ENCODE data around the gene SSH3.
A peak's percentile ranks its signal among the peaks of the same experiment; 100 is the strongest.

SSH3 gene

DNA sequence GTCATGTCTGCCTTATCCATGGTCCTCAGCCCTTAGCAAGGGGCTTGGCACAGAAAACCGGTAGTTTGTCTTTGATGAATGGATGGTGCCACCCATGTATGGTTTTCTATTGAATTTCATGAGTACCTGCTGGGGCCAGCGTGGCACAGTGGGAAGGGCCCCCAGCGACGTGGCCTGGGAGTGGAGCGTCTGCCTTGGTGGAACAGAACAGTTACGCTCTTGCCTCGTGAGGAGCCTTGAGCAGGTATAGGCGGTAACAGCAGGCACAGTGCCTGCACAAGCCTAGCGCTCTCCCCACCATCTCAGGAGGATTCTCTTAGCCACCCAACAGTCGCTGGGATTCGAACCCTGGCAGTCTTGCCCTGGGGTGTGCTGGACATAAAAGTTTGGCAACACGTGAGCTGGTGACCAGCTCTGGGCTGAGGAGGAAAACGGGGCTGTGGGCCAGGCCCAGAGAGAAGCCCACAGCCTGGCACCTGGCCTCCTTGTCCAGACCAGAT is 3.0 kb upstream of the SSH3 start:
- DNase-seq (ENCODE audit: low read depth) = no peak
- TF ChIP-seq CTCF (IDR thresholded peaks at IDR 0.05; ENCODE audit: low read length, missing control alignments) = no peak
- no peak overlapping the region for H3K4me3 ChIP-seq (replicated peaks; ENCODE audit: low read depth, low read length)

GRCh38 chr11:67300756-67301312 is 2.5 kb upstream of the SSH3 start:
- no peak for TF ChIP-seq CTCF (IDR thresholded peaks at IDR 0.05; ENCODE audit: low read length, missing control alignments)
- no peak overlapping the region for H3K4me3 ChIP-seq (replicated peaks; ENCODE audit: low read depth, low read length)
- DNase-seq (ENCODE audit: low read depth) = no peak

GRCh38 chr11:67301313-67301921 is 1.9 kb upstream of the SSH3 start:
- TF ChIP-seq CTCF (IDR thresholded peaks at IDR 0.05; ENCODE audit: low read length, missing control alignments) = no peak
- no peak for DNase-seq (ENCODE audit: low read depth)
- no peak overlapping the region for H3K4me3 ChIP-seq (replicated peaks; ENCODE audit: low read depth, low read length)

- DNase-seq (ENCODE audit: low read depth) = no peak
- no peak for TF ChIP-seq CTCF (IDR thresholded peaks at IDR 0.05; ENCODE audit: low read length, missing control alignments)
- H3K4me3 ChIP-seq (replicated peaks; ENCODE audit: low read depth, low read length) = no peak overlapping the region
Observed at GRCh38 chr11:67301951-67302516, 1.3 kb upstream of the SSH3 start.

DNA sequence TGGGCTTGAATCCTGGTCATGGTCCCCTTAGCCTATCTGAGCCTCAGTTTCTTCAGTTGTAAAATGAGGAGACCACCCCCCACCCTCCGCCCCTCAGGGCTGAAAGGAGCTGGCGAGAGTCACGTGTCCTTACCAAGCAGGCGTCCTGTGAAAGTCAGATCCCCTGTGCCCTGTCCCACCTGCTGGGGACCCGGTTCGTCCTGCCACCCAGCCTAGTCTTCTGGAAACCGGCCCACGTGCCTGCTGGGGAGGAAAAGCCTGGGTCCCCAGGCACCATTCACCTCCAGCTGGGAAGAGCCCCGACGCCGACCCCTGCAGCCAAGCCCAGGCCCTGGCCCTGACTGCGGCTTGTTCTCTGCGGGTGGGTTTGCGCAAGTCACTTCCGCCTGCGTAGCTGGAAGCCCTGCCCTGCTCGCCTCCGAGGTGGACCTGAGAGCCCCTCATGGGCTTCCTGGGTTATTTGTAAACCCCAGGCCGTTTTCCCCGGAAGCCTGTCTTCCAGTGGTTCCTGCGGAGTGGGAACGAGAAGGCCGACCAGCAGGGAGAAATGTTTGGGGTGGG is 679 bp upstream of the SSH3 start:
- no peak for TF ChIP-seq CTCF (IDR thresholded peaks at IDR 0.05; ENCODE audit: low read length, missing control alignments)
- peak overlapping the region; percentile 70 for H3K4me3 ChIP-seq (replicated peaks; ENCODE audit: low read depth, low read length)

DNA sequence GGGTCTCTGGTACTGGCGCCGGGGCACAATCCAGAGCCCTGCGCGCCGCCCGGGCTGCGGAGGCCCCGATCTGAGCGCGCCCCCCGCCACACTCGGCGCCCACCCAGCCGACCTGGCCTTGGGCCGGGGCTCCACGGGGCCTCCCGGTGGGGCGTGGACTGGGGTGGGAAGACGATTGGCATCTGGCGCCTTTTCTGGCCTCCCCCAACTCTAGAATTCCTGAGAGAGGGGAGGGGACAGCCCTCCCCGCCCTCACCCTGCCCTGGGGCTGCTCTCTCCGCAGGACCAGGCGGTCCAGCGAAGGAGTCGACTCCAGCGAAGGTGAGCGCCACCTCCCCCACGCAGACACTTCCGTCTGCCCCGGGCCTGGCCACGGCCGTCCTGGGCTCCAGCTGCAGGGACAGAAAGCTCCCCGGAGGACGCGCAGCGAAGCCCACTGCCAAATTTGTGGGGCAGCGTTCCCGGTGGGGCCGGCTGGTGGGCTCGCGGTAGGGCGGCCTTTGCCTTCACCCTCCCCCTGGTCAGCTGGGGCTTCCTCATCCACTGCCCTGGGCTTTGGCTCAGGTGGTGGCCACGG is 593 bp downstream of the SSH3 start:
- peak overlapping the region; percentile 70 for H3K4me3 ChIP-seq (replicated peaks; ENCODE audit: low read depth, low read length)
- DNase-seq (ENCODE audit: low read depth) = no peak
- TF ChIP-seq CTCF (IDR thresholded peaks at IDR 0.05; ENCODE audit: low read length, missing control alignments) = no peak

More for the DNA sequence above, 679 bp upstream of the SSH3 start:
- DNase-seq (ENCODE audit: low read depth) = peak; percentile 35

Measured in fibroblast of pulmonary artery (primary cell).